Lung (tissue), 12 donors: ENCODE results near the gene SLC6A18. TPM values are rescaled to one million over a fixed set of nuclear protein-coding genes. Genes with fewer than 3 reads are reported as not detected.

Source experiments
- ATAC-seq: fragments of 200-7000 bp; cut with Tn5 transposase; one replicate; pipeline ENCODE4 v1.9.1; 2020; ENCODE audit warnings: moderate number of reproducible peaks; ENCODE audit not compliant: insufficient read depth, low FRiP score
- DNase-seq, 3 donors: peaks; one replicate each; pipeline ENCODE4 v3.0.0-alpha.2; 2013 to 2017
- H3K27ac ChIP-seq, 2 donors: one replicate each; pipeline ENCODE4 v1.5.1; 2013; ENCODE audit warnings: mild to moderate bottlenecking in 2 of 2, moderate library complexity in 2 of 2, control low read depth in 1 of 2, inconsistent platforms in 1 of 2, low read depth in 1 of 2, low read length in 1 of 2
- H3K27me3 ChIP-seq, 3 donors: one replicate each; pipeline ENCODE4 v1.5.1; 2013; ENCODE audit warnings: low read length in 2 of 3; ENCODE audit not compliant: control insufficient read depth in 3 of 3, insufficient read depth in 3 of 3
- H3K36me3 ChIP-seq, 4 donors: one replicate each; pipeline ENCODE4 v1.5.1; 2013; ENCODE audit warnings: low read length in 4 of 4, mild to moderate bottlenecking in 1 of 4, moderate library complexity in 1 of 4; ENCODE audit not compliant: control insufficient read depth in 4 of 4, insufficient read depth in 4 of 4
- H3K4me1 ChIP-seq, 5 donors: one replicate each; pipeline ENCODE4 v1.5.1; 2013; ENCODE audit warnings: low read length in 5 of 5, mild to moderate bottlenecking in 2 of 5, moderate library complexity in 1 of 5; ENCODE audit not compliant: control insufficient read depth in 5 of 5, insufficient read depth in 5 of 5
- H3K4me3 ChIP-seq: one replicate; pipeline ENCODE4 v1.5.1; 2013; ENCODE audit warnings: mild to moderate bottlenecking, control low read depth, moderate library complexity
- H3K9ac ChIP-seq, 2 donors: one replicate each; pipeline ENCODE4 v1.5.1; 2013; ENCODE audit warnings: low read length in 2 of 2, control low read depth in 1 of 2; ENCODE audit not compliant: insufficient read depth in 1 of 2
- H3K9me3 ChIP-seq, 4 donors: one replicate each; pipeline ENCODE4 v1.5.1; 2013; ENCODE audit warnings: low read length in 3 of 4, mild to moderate bottlenecking in 1 of 4, moderate library complexity in 1 of 4; ENCODE audit not compliant: control insufficient read depth in 4 of 4, insufficient read depth in 3 of 4
- CTCF ChIP-seq: IDR thresholded peaks from 2 replicates; pipeline ENCODE4 v1.5.1; 2012; ENCODE audit warnings: mild to moderate bottlenecking; ENCODE audit errors: control extremely low read depth, extremely low read depth
- WGBS, 2 donors: extraction: QIAGEN DNeasy Blood & Tissue Kit; methylation state at CpG; one replicate each; pipeline ENCODE4 v1.1.7; 2013; 5-methylcytosine and 5-hydroxymethylcytosine counted together
- polyA plus RNA-seq, 2 donors: library from polyadenylated mRNA; stranded (reverse); fragments of 200-250 nt; gene quantifications; one replicate each; pipeline ENCODE4 v1.2.1, GENCODE V29; 2013
- total RNA-seq, 2 donors: library from RNA; depleted of rRNA in 1 of 2; stranded (reverse); fragments of >200 nt in 1 of 2; gene quantifications; one replicate each; pipeline ENCODE4 v1.2.1, GENCODE V29; 2014 to 2021
- donor health status: control.
- donor health status: control.
- donor health status: Bipolar disorder and iron deficiency.
- donor health status: healthy.
- donor health status: DM: yes; HTN: yes; CAD: no.

Gene SLC6A18
- total and polyA plus RNA-seq, 4 donors, result not detected

DNA sequence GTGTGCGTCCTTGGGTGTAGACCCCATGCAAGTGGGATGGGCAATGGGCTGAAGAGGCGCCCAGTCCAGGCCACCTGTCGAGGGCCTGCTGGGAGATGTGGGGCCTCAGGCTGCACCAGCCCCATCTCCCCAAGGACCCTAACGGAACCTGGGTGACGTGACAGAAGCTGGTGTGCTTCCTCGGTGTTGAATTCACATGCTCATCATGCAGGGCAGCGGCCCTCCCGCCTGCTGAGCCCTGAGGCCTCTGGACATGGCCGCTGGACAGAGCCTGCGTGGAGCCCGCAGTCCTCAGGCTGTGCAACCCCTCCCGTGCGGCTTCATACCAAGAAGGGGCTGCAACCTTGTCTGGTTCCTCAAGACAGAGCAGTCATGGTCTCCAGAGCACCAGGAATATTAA, 42.9 kb downstream of the SLC6A18 start:
- H3K4me1 ChIP-seq, result no peaks in the 10 kb centered on the region
- DNase-seq (no peak), ATAC-seq (no peak)
- TF ChIP-seq CTCF, result no peak
- no peaks in the 10 kb centered on the region for H3K27me3 ChIP-seq
- H3K4me3 ChIP-seq, result no peak overlapping the region
- H3K36me3 ChIP-seq, result no peaks in the 10 kb centered on the region
- H3K9me3 ChIP-seq, result no peaks in the 10 kb centered on the region
- WGBS, 2 donors, result 92 to 94% methylated on average over 13 of the region's 13 CpGs
- H3K9ac ChIP-seq, result no peak overlapping the region
- no peak overlapping the region for H3K27ac ChIP-seq

DNA sequence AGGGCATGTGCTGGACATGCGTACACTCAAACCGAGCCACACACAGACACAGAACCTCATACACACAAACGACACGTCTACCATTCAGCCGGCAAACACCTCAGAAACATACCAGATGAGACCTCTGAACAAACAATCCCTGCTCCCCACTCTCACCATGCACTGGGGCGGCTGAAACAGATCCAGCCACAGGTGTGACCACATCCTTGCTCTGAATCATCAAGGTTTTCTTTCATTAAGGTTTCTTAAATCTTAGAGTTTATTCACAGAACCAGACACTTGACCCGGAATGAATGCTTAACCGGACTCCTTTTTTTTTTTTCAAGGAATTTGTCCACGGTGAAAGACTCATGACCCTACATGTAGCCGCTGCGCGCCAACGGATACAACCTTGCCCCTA, 43.5 kb downstream of the SLC6A18 start:
- WGBS, 2 donors, result 84 to 91% methylated on average over 13 of the region's 13 CpGs

DNA sequence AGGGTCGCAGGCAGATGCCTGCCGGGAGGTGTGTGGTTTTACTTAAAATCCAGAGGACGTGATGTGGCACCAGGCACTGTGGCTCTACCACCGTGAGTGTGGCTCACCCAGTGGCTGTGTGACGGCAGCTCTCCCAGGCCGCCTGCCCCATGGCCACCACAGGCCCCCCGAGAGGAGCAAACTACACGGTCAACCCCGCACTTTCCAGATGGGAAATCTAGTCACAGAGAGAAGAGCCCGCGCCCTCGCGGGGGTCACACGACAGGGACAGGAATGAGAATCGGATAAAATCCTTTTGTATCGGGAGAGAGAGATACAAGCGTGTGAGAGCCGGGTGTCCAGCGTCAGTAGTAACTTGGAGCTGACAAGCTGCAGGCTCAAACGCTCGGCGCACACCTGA, 45.2 kb downstream of the SLC6A18 start:
- ATAC-seq, result no peak
- Histone ChIP-seq H3K9me3 (no peaks in the 10 kb centered on the region), H3K4me3 (no peak overlapping the region), H3K27ac (no peak overlapping the region), H3K27me3 (no peaks in the 10 kb centered on the region), H3K36me3 (no peaks in the 10 kb centered on the region), H3K4me1 (no peaks in the 10 kb centered on the region), H3K9ac (no peak overlapping the region)
- no peak for DNase-seq
- no peak for TF ChIP-seq CTCF
- 94 to 97% methylated on average over 22 of the region's 22 CpGs for whole genome bisulfite sequencing, 2 donors

More for the DNA sequence above, 43.5 kb downstream of the SLC6A18 start:
- H3K4me1 ChIP-seq, result no peaks in the 10 kb centered on the region
- no peak overlapping the region for H3K4me3 ChIP-seq
- DNase-seq (no peak), ATAC-seq (no peak)
- no peak overlapping the region for H3K9ac ChIP-seq
- no peak overlapping the region for H3K27ac ChIP-seq
- H3K36me3 ChIP-seq, result no peaks in the 10 kb centered on the region
- no peaks in the 10 kb centered on the region for H3K27me3 ChIP-seq
- no peak for TF ChIP-seq CTCF
- H3K9me3 ChIP-seq, result no peaks in the 10 kb centered on the region
